NCI-H526 treated with DMSO at 0.1 percent for 48 hours (cell line): ENCODE measurements around the gene ZNF90.
"Not testable (repeated sequence)": the region's sequence is repeated elsewhere in the genome, so short reads cannot be mapped to it uniquely, and the experiment has no call there.

Experiments used
- DNase-seq: peaks from one replicate; lab custom pipeline; 2025; lab: John Stamatoyannopoulos, UW

ZNF90 gene

DNA sequence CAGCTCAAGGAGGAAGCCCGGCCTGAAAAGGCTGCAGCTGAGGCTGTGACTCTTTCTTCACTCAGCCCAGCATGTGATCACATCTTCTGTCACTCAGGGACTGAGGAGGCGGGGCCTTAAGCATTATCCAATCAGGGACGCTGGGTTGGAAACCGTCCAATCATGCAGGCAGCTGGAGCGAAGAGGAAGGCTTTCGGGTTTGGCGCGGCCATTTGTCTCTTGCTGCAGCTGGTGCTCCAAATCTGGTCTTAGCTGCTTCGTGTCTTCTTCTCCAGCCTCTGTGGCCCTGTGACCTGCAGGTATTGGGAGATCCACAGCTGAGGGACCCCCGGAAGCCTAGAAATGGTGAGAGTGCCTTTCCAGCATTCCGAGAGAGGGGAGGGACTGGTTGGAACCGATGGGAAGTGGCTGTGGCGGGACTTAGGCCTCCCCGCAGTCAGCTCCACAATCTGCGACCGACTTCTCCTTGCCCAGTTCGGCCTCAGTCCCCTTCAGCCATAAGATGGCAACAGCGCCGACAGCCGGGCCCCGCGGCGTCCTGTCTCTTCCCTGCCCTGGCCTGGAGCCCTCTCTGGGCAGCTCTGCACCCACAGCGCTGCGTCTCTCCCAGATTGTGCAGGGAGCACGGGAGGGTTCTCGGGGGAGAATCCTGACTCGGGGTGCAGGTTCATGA, at the start of gene ZNF90:
Gene ZNF90 (plus strand): TSS at position 210 of the 673 bp plus-strand sequence. CDS start 133 bp downstream, at position 343.
- DNase-seq = peak; percentile 75

- DNase-seq = no peak
These were observed 49.2 kb upstream of the ZNF90 start for GRCh38 chr19:20028611-20029010.

- DNase-seq = no peak
These were observed 41.9 kb upstream of the ZNF90 start for GRCh38 chr19:20035935-20036334.

- DNase-seq = no peak
These were observed 39.2 kb upstream of the ZNF90 start for GRCh38 chr19:20038358-20039202.

DNA sequence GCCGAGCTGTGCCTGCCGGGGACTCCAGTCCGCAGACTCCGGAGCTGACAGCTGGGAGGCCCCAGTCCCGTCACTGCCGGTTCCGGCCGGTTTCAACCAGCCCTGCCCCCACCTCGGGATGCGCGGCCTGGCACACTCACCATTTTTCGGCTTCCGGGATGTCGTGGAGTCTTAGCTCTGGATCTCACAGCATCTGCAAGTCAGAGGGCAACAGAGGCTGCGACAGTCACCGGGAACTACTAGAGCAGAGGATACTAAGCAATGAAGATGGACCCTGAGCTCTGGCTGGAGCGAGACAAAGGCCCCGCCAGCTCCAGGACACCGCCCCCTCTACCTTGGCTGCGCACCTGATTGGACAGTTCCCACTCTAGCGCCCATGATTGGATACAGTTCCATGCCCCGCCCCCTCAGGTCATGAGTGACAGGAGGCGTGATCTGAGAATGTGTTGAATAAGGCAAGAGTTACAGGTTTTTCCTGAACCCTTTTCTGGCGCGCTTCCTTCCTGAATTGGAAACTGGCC, 38.5 kb upstream of the ZNF90 start, which contains the start of gene ZNF682:
Gene ZNF682 (minus strand): TSS at position 303 of the 521 bp plus-strand sequence. CDS start 160 bp downstream, at position 143.
- peak; percentile 85 for DNase-seq

- DNase-seq = no peak
These were observed 33.1 kb upstream of the ZNF90 start for GRCh38 chr19:20044663-20045062.

DNA sequence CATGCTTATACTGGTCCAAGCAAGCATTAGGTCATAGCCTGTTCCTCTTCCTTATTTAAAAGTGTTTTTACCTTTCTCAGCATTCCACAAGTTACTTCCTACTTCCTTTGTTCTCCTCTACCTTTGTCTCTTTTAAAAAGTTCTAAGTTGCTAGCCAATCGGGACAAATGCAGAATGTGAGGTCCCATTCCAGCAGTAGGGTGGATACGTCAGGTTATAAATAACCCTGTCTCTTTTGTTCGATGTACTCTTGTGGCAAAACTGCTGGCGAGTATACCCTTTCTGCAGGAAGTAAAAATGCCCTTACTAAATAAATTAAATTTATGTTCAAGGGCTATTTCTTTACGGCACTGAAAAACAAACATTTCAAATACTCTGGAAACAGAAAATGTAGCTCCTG, 32.1 kb upstream of the ZNF90 start:
- not testable (repeated sequence) for DNase-seq

DNA sequence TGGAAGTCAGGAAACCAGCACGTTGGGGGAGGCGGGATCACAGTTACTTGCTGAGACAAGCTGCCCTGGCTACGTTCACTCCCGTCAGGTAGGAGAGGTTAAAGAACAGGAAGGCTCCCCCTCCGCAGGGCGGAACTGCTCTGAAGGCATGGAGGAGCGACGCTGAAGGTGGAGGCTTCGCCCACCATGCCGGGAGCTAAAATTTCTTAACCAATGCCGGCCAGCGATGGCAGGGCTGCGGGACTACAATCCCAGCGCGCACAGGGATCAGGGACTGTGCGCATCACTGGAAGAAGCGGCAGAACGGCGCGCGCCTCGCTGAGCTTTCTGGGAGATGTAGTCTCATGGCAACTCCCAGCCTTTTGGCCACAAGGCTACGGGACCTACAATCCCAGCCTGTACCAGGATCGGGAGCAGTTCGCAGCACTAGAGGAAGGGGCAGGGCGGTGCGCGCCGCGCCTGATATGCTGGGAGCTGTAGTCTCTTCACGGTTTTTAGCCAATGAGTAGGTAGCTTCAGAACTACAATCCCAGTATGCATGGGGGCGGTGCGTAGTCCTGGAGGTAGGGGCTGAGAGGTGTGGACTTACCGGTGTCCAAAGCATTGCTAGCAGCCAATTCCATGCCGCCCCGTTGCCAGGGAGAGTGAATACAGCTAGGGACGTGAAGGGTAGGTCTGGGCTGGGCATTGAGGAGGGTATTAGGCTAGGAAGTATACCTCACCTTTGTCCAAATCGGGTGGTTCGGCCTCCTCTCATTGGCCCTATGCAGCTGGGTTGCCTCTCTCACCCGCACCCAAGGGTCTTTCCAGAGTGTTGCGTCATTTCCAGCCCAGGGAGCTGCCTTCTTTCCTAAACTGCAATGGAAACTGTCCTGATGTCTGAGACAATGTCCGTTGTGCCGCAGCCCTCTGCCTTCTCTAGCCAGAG, 25.7 kb upstream of the ZNF90 start:
- DNase-seq = peak; percentile 85

GRCh38 chr19:20058738-20059137, 19.1 kb upstream of the ZNF90 start:
- DNase-seq = not testable (repeated sequence)

DNA sequence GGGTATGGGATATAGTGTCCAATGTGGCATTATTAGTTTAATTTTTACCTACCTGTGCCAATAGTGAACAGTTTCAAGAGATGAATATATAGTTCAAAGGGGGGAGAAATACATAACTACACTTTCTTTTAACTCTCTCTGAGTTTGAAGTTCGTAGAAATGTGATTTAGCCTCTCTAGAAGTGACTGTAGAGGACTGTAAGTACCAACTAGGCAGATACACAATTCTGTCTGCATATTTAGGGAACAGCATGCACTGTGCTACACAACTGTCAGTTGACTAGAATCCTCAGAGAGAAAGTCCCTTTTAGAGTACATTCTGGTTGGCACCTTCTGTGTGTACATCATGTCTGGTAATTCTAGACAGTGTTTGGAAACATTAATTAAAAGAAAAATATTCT, 17.5 kb upstream of the ZNF90 start:
- DNase-seq = no peak

DNA sequence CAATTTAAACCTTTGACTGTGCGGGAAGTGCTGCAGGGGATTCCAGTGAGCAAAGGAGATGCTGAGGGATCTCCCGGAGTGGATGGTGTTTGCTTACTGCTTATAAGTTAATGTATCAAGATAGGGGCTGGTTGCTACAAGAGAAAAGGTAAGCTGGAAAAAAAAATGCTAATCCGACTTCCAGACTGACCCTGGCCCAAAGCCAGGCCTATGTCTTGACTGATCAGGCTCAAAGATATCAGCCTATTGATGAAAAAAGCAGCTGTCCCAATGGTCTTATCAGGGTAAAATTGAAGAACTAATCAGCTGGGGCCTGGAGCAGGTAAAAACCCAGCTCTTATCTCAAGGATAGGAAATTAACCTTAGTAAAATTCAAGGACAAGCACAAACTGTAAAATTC, 10.9 kb upstream of the ZNF90 start:
- DNase-seq = no peak

GRCh38 chr19:20067943-20068342, 9.9 kb upstream of the ZNF90 start:
- no peak for DNase-seq

- DNase-seq = not testable (repeated sequence)
These were observed 9.2 kb upstream of the ZNF90 start for GRCh38 chr19:20068559-20068958.

DNA sequence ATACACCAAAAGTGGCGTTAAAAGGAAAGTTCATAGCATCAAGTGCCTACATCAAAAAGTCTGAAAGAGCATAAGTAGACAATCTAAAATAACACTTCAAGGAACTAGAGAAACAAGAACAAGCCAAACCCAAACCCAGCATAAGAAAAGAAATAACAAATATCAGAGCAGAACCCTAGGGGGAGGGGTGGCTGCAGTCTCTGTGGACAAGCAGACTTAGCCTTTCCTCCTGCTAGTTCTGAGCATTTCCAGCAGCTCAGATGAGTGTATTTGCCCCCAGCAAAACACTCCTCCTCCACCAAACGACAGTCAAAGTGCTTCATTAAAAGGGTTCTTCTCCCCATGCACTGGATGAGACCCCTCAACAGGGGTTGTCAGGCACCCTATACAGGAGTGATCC, 7.1 kb upstream of the ZNF90 start:
- no peak for DNase-seq

DNA sequence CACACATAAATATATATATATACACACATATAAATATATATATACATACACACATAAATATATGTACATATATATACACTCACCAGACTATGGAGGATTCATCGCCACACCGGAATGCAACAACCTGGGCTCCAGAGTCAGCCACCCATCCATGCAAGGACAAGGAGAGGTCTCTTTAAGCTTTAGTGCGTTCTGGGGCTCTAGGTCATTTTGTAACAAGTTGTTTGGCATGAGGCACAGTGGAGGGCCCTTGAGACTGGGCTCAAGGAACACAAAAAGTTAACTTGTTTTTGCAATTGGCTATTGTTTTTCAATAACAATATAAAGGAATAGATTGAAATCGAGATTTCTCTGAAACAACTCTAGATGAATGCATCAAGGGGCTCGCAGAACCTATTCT, 4.9 kb upstream of the ZNF90 start:
- no peak for DNase-seq

GRCh38 chr19:20078581-20079031, 806 bp downstream of the ZNF90 start:
- no peak for DNase-seq

DNA sequence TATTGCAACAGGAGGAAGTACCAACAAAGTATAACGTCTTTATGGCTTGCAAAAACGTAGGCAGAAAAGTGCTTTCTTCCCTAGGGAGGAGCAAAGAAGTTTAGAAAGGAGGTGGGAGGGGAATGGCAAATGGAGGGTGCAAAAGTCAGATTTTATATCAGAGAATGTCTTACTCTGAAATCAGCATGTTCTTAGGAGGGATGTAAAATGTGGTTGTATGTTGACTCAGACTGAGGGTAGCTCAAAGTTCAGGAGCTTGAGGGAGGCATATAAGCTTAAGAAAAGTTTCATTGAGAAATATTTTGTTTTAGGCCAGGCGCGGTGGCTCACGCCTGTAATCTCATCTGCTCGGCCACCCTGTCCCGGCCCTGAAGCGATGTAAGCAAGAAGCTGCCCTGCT, 1.7 kb downstream of the ZNF90 start:
- no peak for DNase-seq

DNA sequence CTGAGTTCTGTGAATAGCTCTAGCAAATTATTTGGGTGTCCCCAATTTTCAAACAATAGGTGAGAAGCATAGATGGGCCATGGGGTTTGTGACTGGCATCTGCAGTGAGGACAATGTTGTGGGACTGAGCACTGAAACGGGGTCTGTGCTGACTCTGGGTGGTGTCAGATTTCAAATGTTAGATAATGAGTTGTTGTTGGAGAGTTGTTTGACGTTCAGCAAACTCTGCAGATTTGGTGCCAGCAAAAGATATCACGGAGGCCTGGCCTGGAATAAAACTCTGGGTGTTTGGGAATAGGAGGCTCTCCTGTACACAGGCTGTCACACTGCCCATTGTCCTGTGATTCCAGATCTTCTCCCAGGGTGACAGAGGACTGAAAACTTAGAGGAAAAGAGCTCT, 2.9 kb downstream of the ZNF90 start:
- no peak for DNase-seq

- DNase-seq = not testable (repeated sequence)
These were observed 4.5 kb downstream of the ZNF90 start for GRCh38 chr19:20082232-20082833.

DNA sequence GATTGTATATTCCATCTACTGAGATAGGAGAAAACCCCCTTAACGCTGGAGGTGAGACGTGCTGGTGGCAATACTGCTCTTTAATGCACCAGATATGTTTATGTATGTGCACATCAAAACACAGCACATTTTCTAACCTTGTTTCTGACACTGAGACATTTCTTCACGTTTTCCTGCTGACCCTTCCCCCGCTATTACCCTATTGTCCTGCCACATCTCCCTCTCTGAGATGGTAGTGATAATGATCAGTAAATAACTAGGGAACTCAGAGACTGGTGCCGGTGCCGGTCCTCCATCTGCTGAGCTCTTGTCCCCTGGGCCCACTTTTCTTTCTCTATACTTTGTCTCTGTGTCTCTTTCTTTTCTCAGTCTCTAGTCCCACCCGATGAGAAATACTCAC, 5.1 kb downstream of the ZNF90 start:
- not testable (repeated sequence) for DNase-seq

- no peak for DNase-seq
These were observed 24.3 kb downstream of the ZNF90 start for GRCh38 chr19:20102097-20102496.
